Embryonic facial prominence (tissue), 1 donor: ENCODE data around the gene FUS.

Experiments used
- DNase-seq: peaks from one replicate; pipeline ENCODE4 v3.0.0-alpha.2; 2016; ENCODE audit errors: extremely low spot score

Gene FUS

GRCh38 chr16:31202414-31203375 is 22.8 kb downstream of the FUS start, which contains the start of gene PYCARD:
Gene PYCARD (minus strand): TSS chr16:31202760. CDS start chr16:31202690, 70 bp downstream.
- DNase-seq = no peak

- no peak for DNase-seq
These were observed 25.1 kb downstream of the FUS start for GRCh38 chr16:31204871-31205666.

GRCh38 chr16:31206776-31207175 is 26.8 kb downstream of the FUS start:
- no peak for DNase-seq

- DNase-seq = no peak
These were observed 33.4 kb downstream of the FUS start for GRCh38 chr16:31213342-31213741.

- no peak for DNase-seq
These were observed 34.2 kb downstream of the FUS start, which contains the start of gene TRIM72 for GRCh38 chr16:31213877-31214707. Gene TRIM72 (plus strand): TSS chr16:31214119. CDS start chr16:31214739, 620 bp downstream.

- DNase-seq = no peak
These were observed 34.9 kb downstream of the FUS start for GRCh38 chr16:31214708-31215286.

GRCh38 chr16:31215287-31216162 is 35.6 kb downstream of the FUS start:
- no peak for DNase-seq

GRCh38 chr16:31216422-31217135 is 36.6 kb downstream of the FUS start, which contains the start of gene PYDC1:
Gene PYDC1 (minus strand): TSS chr16:31217135. CDS start chr16:31217028, 107 bp downstream.
- DNase-seq = no peak

GRCh38 chr16:31217136-31217530 is 37.2 kb downstream of the FUS start:
- no peak for DNase-seq

- no peak for DNase-seq
These were observed 39.3 kb downstream of the FUS start for GRCh38 chr16:31219154-31219741.

GRCh38 chr16:31221357-31222160 is 41.6 kb downstream of the FUS start:
- DNase-seq = no peak

- DNase-seq = no peak
These were observed 43.1 kb downstream of the FUS start for GRCh38 chr16:31223044-31223443.

GRCh38 chr16:31224092-31224955 is 44.4 kb downstream of the FUS start:
- no peak for DNase-seq

GRCh38 chr16:31225193-31225592 is 45.3 kb downstream of the FUS start:
- DNase-seq = no peak

GRCh38 chr16:31228206-31228605 is 48.3 kb downstream of the FUS start:
- DNase-seq = no peak

- DNase-seq = no peak
These were observed 49.6 kb downstream of the FUS start for GRCh38 chr16:31229501-31229900.

- no peak for DNase-seq
These were observed 58.1 kb downstream of the FUS start for GRCh38 chr16:31238041-31238440.
